ENCODE results near the gene COL20A1. TPM values are rescaled to one million over a fixed set of nuclear protein-coding genes. Genes with fewer than 3 reads are reported as not detected.

The COL20A1 gene
- total RNA-seq, 2 experiments from 2014 or later: not detected

DNA sequence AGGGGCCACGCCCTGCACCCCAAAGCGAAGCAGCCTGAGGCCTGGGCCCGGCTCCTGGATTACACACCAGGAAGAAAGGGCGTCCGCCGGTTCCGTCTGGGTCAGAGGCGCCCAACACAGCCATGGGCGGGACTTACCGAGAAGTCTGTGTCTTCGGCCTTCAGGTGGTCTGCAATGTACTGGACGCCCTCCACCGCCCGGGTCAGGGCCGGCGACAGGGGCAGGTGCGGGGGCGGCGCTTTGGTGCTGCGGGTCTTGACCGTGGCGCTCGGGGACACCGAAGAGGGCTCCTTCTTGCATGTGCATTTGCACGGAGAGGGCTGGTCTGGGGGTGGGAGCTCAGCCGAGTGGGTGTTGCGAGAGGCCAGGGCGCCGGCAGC, 56.5 kb downstream of the COL20A1 start:
- Mint-ChIP-seq H3K4me1 (ENCODE audit: low read depth) (no peaks in the 10 kb centered on the region), H3K27me3 (ENCODE audit: low read depth) (no peaks in the 10 kb centered on the region), H3K4me3 (no peak overlapping the region), H3K36me3 (ENCODE audit: low read depth) (no peaks in the 10 kb centered on the region), H3K9me3 (ENCODE audit: insufficient read depth) (no peaks in the 10 kb centered on the region), H3K27ac (no peak overlapping the region)
- ChIA-PET POLR2A (interaction anchor here (0.6 kb wide), 1 partner anchor 27 kb away, joined by 3 read pairs; no protein-coding TSS in a partner anchor), CTCF (no interaction called here)
- no peak for DNase-seq
- ATAC-seq: no peak

DNA sequence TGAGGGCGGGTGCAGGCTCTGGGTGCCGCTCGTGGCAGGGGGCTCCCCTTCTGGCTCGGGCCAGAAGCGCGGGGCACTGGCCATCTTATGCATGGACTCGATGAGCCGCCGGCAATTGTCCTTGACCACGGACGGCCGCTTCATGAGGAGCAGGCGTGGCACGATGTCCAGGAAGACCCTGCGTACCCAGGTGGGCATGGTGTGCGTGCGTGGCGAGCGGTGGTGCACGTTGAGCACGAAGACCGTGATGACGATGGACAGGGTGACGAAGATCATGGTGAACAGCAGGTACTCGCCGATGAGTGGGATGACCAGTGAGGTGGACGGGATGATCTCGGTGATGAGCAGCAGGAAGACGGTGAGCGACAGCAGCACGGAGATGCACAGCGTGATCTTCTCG, 57.2 kb downstream of the COL20A1 start:
- POLR2A ChIA-PET: interaction anchor here (0.6 kb wide), 1 partner anchor 27 kb away, joined by 3 read pairs; no protein-coding TSS in a partner anchor
- DNase-seq (no peak), ATAC-seq (no peak)
- H3K4me3 Mint-ChIP-seq: no peak overlapping the region
- no peaks in the 10 kb centered on the region for H3K9me3 Mint-ChIP-seq (ENCODE audit: insufficient read depth)
- no peaks in the 10 kb centered on the region for H3K36me3 Mint-ChIP-seq (ENCODE audit: low read depth)
- H3K27ac Mint-ChIP-seq: no peak overlapping the region
- H3K27me3 Mint-ChIP-seq (ENCODE audit: low read depth): no peaks in the 10 kb centered on the region
- no peaks in the 10 kb centered on the region for H3K4me1 Mint-ChIP-seq (ENCODE audit: low read depth)
- CTCF ChIA-PET: no interaction called here

DNA sequence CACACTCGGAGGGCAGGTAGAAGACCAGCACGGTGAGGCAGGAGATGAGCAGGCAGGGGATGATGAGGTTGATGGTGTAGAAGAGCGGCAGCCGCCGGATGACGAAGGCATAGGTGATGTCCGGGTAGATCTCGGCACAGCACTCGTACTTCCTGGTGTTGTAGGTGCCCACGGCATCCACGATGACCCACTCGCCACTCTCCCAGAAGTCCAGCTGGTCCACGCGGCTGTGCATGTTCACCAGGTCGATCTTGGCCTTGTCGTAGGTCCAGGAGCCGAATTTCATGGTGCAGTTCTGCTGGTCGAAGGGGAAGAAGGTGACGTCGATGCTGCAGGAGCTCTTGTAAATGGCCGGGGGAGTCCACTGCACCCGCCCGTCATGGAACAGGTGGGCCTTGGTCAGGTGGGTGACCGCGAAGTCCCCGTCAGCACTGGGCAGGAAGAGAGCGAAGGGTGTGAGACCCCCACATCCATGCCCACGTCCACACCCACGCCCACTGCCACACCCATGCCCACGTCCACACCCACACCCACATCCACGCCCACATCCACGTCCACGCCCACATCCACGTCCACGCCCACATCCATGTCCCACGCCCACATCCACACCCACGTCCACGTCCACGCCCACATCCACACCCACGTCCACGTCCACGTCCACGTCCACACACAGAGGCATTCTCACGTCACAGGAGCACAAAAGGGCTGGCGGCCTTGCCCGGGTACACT, 57.8 kb downstream of the COL20A1 start:
- Mint-ChIP-seq H3K27me3 (ENCODE audit: low read depth) (no peaks in the 10 kb centered on the region), H3K27ac (no peak overlapping the region), H3K4me1 (ENCODE audit: low read depth) (no peaks in the 10 kb centered on the region), H3K36me3 (ENCODE audit: low read depth) (no peaks in the 10 kb centered on the region), H3K4me3 (no peak overlapping the region), H3K9me3 (ENCODE audit: insufficient read depth) (no peaks in the 10 kb centered on the region)
- no peak for ATAC-seq
- ChIA-PET CTCF (no interaction called here), POLR2A (no interaction called here)
- DNase-seq: no peak

GRCh38 chr20:63351326-63351700, 58.3 kb downstream of the COL20A1 start:
- H3K9me3 Mint-ChIP-seq (ENCODE audit: insufficient read depth): no peaks in the 10 kb centered on the region
- CTCF ChIA-PET: no interaction called here
- no peak for DNase-seq
- no peak overlapping the region for H3K27ac Mint-ChIP-seq
- no peaks in the 10 kb centered on the region for H3K27me3 Mint-ChIP-seq (ENCODE audit: low read depth)
- no peak for ATAC-seq
- H3K4me3 Mint-ChIP-seq: no peak overlapping the region
- POLR2A ChIA-PET: no interaction called here
- no peaks in the 10 kb centered on the region for H3K4me1 Mint-ChIP-seq (ENCODE audit: low read depth)
- no peaks in the 10 kb centered on the region for H3K36me3 Mint-ChIP-seq (ENCODE audit: low read depth)

GRCh38 chr20:63351811-63352591, 59.0 kb downstream of the COL20A1 start:
- no peaks in the 10 kb centered on the region for H3K9me3 Mint-ChIP-seq (ENCODE audit: insufficient read depth)
- H3K27ac Mint-ChIP-seq: no peak overlapping the region
- H3K27me3 Mint-ChIP-seq (ENCODE audit: low read depth): no peaks in the 10 kb centered on the region
- ATAC-seq (no peak), DNase-seq (no peak)
- H3K4me3 Mint-ChIP-seq: no peak overlapping the region
- H3K4me1 Mint-ChIP-seq (ENCODE audit: low read depth): no peaks in the 10 kb centered on the region
- POLR2A ChIA-PET: interaction anchor here (0.5 kb wide), 1 partner anchor 478 kb away, joined by 3 read pairs; no protein-coding TSS in a partner anchor
- no peaks in the 10 kb centered on the region for H3K36me3 Mint-ChIP-seq (ENCODE audit: low read depth)
- CTCF ChIA-PET: no interaction called here

DNA sequence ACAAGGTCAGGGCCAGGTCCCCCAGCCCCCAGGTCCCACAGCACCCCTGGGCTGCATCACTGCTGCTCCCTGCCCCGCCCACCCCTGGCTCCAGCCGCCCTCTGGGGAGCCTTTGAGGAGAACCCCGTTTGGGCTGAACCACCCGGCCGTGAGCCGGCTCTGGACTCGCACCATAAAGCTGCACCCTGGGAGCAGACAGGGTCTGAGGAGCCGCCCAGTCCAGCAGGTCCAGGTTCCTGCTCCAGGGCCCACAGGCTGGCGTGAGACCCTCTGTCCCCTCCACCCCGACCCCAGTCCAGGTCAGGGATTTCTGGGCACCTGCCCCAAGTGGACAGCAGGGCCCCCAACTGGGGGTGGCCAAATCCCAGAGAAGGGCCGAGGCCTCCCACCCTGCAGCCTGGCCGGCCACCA, 59.8 kb downstream of the COL20A1 start:
- CTCF ChIA-PET: no interaction called here
- Mint-ChIP-seq H3K36me3 (ENCODE audit: low read depth) (no peaks in the 10 kb centered on the region), H3K4me3 (no peak overlapping the region), H3K27me3 (ENCODE audit: low read depth) (no peaks in the 10 kb centered on the region), H3K9me3 (ENCODE audit: insufficient read depth) (no peaks in the 10 kb centered on the region), H3K27ac (no peak overlapping the region), H3K4me1 (ENCODE audit: low read depth) (no peaks in the 10 kb centered on the region)
- no peak for DNase-seq
- POLR2A ChIA-PET: no interaction called here
- no peak for ATAC-seq

DNA sequence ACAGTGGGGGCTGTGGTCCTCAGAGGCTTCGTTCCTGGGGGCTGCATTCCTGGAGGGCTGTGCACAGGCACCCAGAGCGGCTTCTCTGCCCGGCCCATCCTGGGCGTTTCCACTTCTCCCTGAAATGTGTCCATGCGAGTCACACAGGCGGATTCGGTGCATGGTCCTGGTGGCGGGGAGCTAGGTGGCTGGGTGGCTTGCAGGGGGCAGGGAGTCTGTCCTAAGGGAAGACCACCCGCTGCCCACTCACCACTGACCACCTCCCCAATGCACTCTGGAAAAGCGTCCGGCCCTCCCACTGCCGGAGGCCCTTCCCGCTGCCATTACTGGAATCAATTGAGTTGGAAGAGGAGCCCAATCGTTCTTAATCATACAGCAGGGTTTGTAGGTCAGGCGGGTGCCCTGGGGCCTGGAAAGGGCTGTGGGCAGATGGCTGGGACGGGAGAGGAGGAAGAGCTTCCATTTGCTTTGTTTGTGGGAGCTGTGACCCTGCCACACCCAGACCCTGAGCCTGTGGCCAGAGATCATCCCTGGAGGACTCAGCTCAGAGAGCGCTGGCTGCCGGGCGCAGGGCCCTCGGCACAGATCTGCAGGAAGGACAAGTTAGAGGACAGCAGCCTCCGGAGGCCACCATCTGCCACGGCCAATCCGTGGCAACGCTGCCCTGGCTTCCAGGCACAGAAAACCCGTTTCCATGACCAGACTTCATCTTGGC, 61.8 kb downstream of the COL20A1 start:
- H3K27ac Mint-ChIP-seq: no peak overlapping the region
- ATAC-seq (no peak), DNase-seq (no peak)
- CTCF ChIA-PET: no interaction called here
- no peaks in the 10 kb centered on the region for H3K9me3 Mint-ChIP-seq (ENCODE audit: insufficient read depth)
- H3K4me1 Mint-ChIP-seq (ENCODE audit: low read depth): no peaks in the 10 kb centered on the region
- POLR2A ChIA-PET: no interaction called here
- H3K4me3 Mint-ChIP-seq: no peak overlapping the region
- H3K36me3 Mint-ChIP-seq (ENCODE audit: low read depth): no peaks in the 10 kb centered on the region
- peaks cover 2% of the 10 kb centered on the region for H3K27me3 Mint-ChIP-seq (ENCODE audit: low read depth)

GRCh38 chr20:63355781-63356295, 62.9 kb downstream of the COL20A1 start:
- peaks cover 5% of the 10 kb centered on the region for H3K27me3 Mint-ChIP-seq (ENCODE audit: low read depth)
- no peak overlapping the region for H3K27ac Mint-ChIP-seq
- no peak overlapping the region for H3K4me3 Mint-ChIP-seq
- ChIA-PET CTCF (no interaction called here), POLR2A (no interaction called here)
- H3K36me3 Mint-ChIP-seq (ENCODE audit: low read depth): no peaks in the 10 kb centered on the region
- no peak for ATAC-seq
- no peak for DNase-seq
- H3K9me3 Mint-ChIP-seq (ENCODE audit: insufficient read depth): no peaks in the 10 kb centered on the region
- H3K4me1 Mint-ChIP-seq (ENCODE audit: low read depth): no peaks in the 10 kb centered on the region

GRCh38 chr20:63356511-63356910, 63.5 kb downstream of the COL20A1 start:
- Mint-ChIP-seq H3K4me3 (no peak overlapping the region), H3K4me1 (ENCODE audit: low read depth) (no peaks in the 10 kb centered on the region), H3K36me3 (ENCODE audit: low read depth) (no peaks in the 10 kb centered on the region), H3K27me3 (ENCODE audit: low read depth) (peaks cover 5% of the 10 kb centered on the region), H3K27ac (no peak overlapping the region), H3K9me3 (ENCODE audit: insufficient read depth) (no peaks in the 10 kb centered on the region)
- ChIA-PET CTCF (no interaction called here), POLR2A (no interaction called here)
- ATAC-seq: no peak
- DNase-seq: no peak

DNA sequence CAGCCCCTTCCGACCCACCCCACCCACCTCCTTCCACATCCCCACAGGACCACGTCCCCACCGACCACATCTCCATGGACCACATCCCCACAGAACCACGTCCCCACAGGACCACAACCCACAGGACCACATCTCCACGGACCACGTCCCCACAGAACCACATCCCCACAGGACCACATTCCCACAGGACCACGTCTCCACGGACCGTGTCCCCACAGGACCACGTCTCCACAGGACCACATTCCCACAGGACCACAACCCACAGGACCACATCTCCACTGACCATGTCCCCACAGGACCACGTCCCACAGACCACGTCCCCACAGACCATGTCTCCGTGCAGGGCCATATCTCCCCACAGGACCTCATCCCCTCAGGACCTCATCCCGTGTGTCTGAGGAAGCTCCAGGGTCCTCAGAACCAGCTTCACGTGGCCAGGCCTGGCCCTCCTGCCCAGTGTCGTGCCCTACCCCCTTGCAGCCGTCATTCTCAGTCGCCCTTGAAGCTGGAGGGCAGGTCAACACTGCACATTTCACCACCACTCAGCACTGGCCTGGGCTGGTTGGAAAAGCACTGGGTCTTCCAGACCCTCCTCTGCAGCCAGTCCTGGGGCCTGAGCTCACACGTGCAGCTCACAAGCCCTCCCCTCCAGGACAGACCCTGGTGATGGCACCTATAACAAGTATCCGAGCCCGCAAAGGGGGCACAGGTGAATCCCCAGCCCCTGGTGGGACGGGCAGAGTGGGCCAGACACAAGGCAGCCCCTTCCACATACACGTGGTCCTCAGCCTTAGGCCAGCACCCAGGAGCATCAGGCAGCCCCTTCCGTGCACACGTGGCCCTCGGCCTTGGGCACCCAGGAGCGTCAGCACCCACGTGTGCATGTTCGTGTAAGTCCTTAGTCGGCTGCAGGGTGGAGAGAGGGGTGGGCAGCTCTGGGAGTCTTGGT, 64.2 kb downstream of the COL20A1 start:
- no peaks in the 10 kb centered on the region for H3K36me3 Mint-ChIP-seq (ENCODE audit: low read depth)
- no peak overlapping the region for H3K4me3 Mint-ChIP-seq
- no peaks in the 10 kb centered on the region for H3K9me3 Mint-ChIP-seq (ENCODE audit: insufficient read depth)
- ChIA-PET POLR2A (no interaction called here), CTCF (no interaction called here)
- no peak for ATAC-seq
- H3K27ac Mint-ChIP-seq: no peak overlapping the region
- DNase-seq: no peak
- H3K4me1 Mint-ChIP-seq (ENCODE audit: low read depth): no peaks in the 10 kb centered on the region
- peaks cover 5% of the 10 kb centered on the region for H3K27me3 Mint-ChIP-seq (ENCODE audit: low read depth)
